Testis (tissue), 2 donors: ENCODE results near the gene CREB3.

Experiments used
- CTCF ChIP-seq, 3 experiments: fragments of 450-650 bp in 2 of 3; fragments of 200-600 bp in 1 of 3; sonication (generic) in 1 of 3; IDR thresholded peaks; one replicate each; pipeline ENCODE4 v1.5.1; 2016 to 2019; ENCODE audit warnings: antibody characterized with exemption in 3 of 3, mild to moderate bottlenecking in 2 of 3, moderate library complexity in 1 of 3
- POLR2A ChIP-seq: fragments of 450-650 bp; IDR thresholded peaks from one replicate; pipeline ENCODE4 v1.6.1; 2017; ENCODE audit warnings: antibody characterized with exemption, mild to moderate bottlenecking, moderate library complexity

GRCh38 chr9:35731415-35732184, 866 bp upstream of the CREB3 start:
- TF ChIP-seq CTCF (IDR thresholded peaks at IDR 0.05) (no peak), POLR2A (no peak)
